ENCODE measurements around the gene YAE1.

The YAE1 gene

GRCh38 chr7:39557222-39557621, 9.0 kb upstream of the YAE1 start:
- no peak for DNase-seq

GRCh38 chr7:39557911-39558310, 8.3 kb upstream of the YAE1 start:
- no peak for DNase-seq

GRCh38 chr7:39560408-39560807, 5.8 kb upstream of the YAE1 start:
- DNase-seq: no peak

- no peak for DNase-seq
Observed at GRCh38 chr7:39560997-39561396, 5.2 kb upstream of the YAE1 start.

GRCh38 chr7:39565538-39565937, 666 bp upstream of the YAE1 start:
- no peak for DNase-seq

GRCh38 chr7:39567294-39567693, 1.1 kb downstream of the YAE1 start:
- DNase-seq: peak in 1 of 4 experiments; percentile 18

GRCh38 chr7:39574673-39575349, 8.6 kb downstream of the YAE1 start:
- DNase-seq: no peak

- DNase-seq: no peak
Observed at GRCh38 chr7:39577229-39577874, 11.1 kb downstream of the YAE1 start.

GRCh38 chr7:39580149-39580874, 14.1 kb downstream of the YAE1 start:
- peak; percentile 89 to 96 (median 94) for DNase-seq

GRCh38 chr7:39582536-39582935, 16.3 kb downstream of the YAE1 start:
- DNase-seq: no peak

GRCh38 chr7:39583539-39583938, 17.3 kb downstream of the YAE1 start:
- DNase-seq: no peak

GRCh38 chr7:39587393-39587792, 21.2 kb downstream of the YAE1 start:
- DNase-seq: no peak

- peak in 2 of 4 experiments; percentile 40 to 49 for DNase-seq
Observed at GRCh38 chr7:39588416-39588815, 22.2 kb downstream of the YAE1 start.

- DNase-seq: peak; percentile 88 to 98 (median 92)
Observed at GRCh38 chr7:39589323-39590111, 23.3 kb downstream of the YAE1 start.

- peak; percentile 15 to 83 (median 55) for DNase-seq
Observed at GRCh38 chr7:39592586-39592985, 26.4 kb downstream of the YAE1 start.

GRCh38 chr7:39594988-39595620, 28.9 kb downstream of the YAE1 start:
- DNase-seq: no peak

- DNase-seq: no peak
Observed at GRCh38 chr7:39602351-39602750, 36.1 kb downstream of the YAE1 start.

GRCh38 chr7:39603924-39604323, 37.7 kb downstream of the YAE1 start:
- no peak for DNase-seq

GRCh38 chr7:39605087-39605486, 38.9 kb downstream of the YAE1 start:
- no peak for DNase-seq

GRCh38 chr7:39606352-39606751, 40.1 kb downstream of the YAE1 start:
- DNase-seq: no peak

- no peak for DNase-seq
Observed at GRCh38 chr7:39606941-39607340, 40.7 kb downstream of the YAE1 start.

GRCh38 chr7:39607865-39608264, 41.7 kb downstream of the YAE1 start:
- DNase-seq: no peak

Data from suppressor macrophage (primary cell).